K562 (cell line): ENCODE results near the gene GMDS. TPM values are rescaled to one million over a fixed set of nuclear protein-coding genes. Genes with fewer than 3 reads are reported as not detected.

ENCODE experiments used
- ATAC-seq: fragments of 200-7000 bp; cut with Tn5 transposase; 3 replicates; pipeline ENCODE4 v1.9.1; 2020; ENCODE audit warnings: moderate library complexity
- BruUV-seq: library from RNA; stranded (reverse); fragments of 400-500 nt; replicated peaks from 2 replicates; lab custom pipeline; 2021; lab: Mats Ljungman, UMichigan
- CTCF ChIA-PET: fragments of 300-600 bp; formaldehyde crosslinking; extraction: SDS; loops from one replicate; lab custom pipeline; 2021; ENCODE audit warnings: low intra/inter-chr PET ratio; lab: Yijun Ruan, JAX
- POLR2A ChIA-PET: fragments of 300-600, 350-650 bp; sonication (Branson Sonifier 250); formaldehyde crosslinking; extraction: SDS; loops from one replicate; lab custom pipeline; 2021; ENCODE audit warnings: antibody characterized with exemption, inconsistent platforms; lab: Yijun Ruan, JAX
- DNase-seq, 4 experiments: peaks; one replicate each; pipeline versions ENCODE4 v3.0.0 to v3.0.0-alpha.2; 2011 to 2018; ENCODE audit warnings: low spot score in 3 of 4, mixed read lengths in 3 of 4; ENCODE audit errors: extremely low read depth in 1 of 4
- FAIRE-seq: peaks from 2 replicates; lab custom pipeline; 2011; peaks lifted over from hg19 to GRCh38; lab: Jason Lieb, UNC
- H2AFZ ChIP-seq: 2 replicates; pipeline ENCODE4 v1.6.0; 2011; ENCODE audit warnings: low read depth, low read length, control low read depth, inconsistent platforms
- H3K27ac ChIP-seq: fragments of 200-600 bp; 3 replicates; pipeline ENCODE4 v1.8.0; 2011; ENCODE audit warnings: low read depth, mild to moderate bottlenecking, control low read depth, inconsistent platforms, low read length, moderate library complexity, mixed read lengths; ENCODE audit errors: extremely low read depth
- H3K27me3 ChIP-seq, 2 experiments: fragments of 300-600 bp in 1 of 2; 2 replicates in 1 of 2; 3 replicates in 1 of 2; pipeline versions ENCODE4 v1.6.0 to v1.8.0; 2011; ENCODE audit warnings: inconsistent platforms in 2 of 2, low read length in 2 of 2, mild to moderate bottlenecking in 1 of 2, mixed read lengths in 1 of 2, moderate library complexity in 1 of 2; ENCODE audit not compliant: control insufficient read depth in 2 of 2, insufficient read depth in 2 of 2
- H3K36me3 ChIP-seq: fragments of 300-600 bp; 3 replicates; pipeline ENCODE4 v1.8.0; 2011; ENCODE audit warnings: mild to moderate bottlenecking, low read length, inconsistent platforms; ENCODE audit not compliant: control insufficient read depth, insufficient read depth
- H3K4me1 ChIP-seq, 2 experiments: fragments of 200-600 bp in 1 of 2; replicated peaks in 1 of 2; 2 replicates in 1 of 2; 3 replicates in 1 of 2; pipeline versions ENCODE4 v1.5.1 to v1.8.0; 2011; ENCODE audit warnings: inconsistent platforms in 2 of 2, low read length in 2 of 2, mild to moderate bottlenecking in 1 of 2, mixed read lengths in 1 of 2, moderate library complexity in 1 of 2; ENCODE audit not compliant: control insufficient read depth in 2 of 2, insufficient read depth in 2 of 2
- H3K4me2 ChIP-seq: 2 replicates; pipeline ENCODE4 v1.6.1; 2011; ENCODE audit warnings: low read length, control low read depth, inconsistent platforms, mixed read lengths; ENCODE audit not compliant: insufficient read depth
- H3K4me3 ChIP-seq: fragments of 200-600 bp; sonication (generic), shearing (Covaris generic); 2 replicates; pipeline ENCODE4 v1.5.1; 2016; ENCODE audit warnings: control low read depth, inconsistent platforms
- H3K79me2 ChIP-seq: fragments of 200-600 bp; 3 replicates; pipeline ENCODE4 v1.8.0; 2011; ENCODE audit warnings: low read length, inconsistent platforms; ENCODE audit not compliant: control insufficient read depth, insufficient read depth
- H3K9ac ChIP-seq, 2 experiments: 2 replicates each; pipeline versions ENCODE4 v1.6.0 to v1.6.1; 2011; ENCODE audit warnings: low read depth in 2 of 2, low read length in 2 of 2, control low read depth in 1 of 2, inconsistent platforms in 1 of 2, mild to moderate bottlenecking in 1 of 2, mixed read lengths in 1 of 2; ENCODE audit not compliant: insufficient read depth in 1 of 2
- H3K9me1 ChIP-seq: one replicate; pipeline ENCODE4 v1.6.0; 2011; ENCODE audit warnings: inconsistent platforms, mild to moderate bottlenecking, low read length, moderate library complexity; ENCODE audit not compliant: control insufficient read depth, insufficient read depth
- H3K9me3 ChIP-seq: replicated peaks from 2 replicates; pipeline ENCODE4 v1.5.1; 2011; ENCODE audit warnings: low read depth, low read length, inconsistent platforms; ENCODE audit not compliant: control insufficient read depth, insufficient read depth
- H4K20me1 ChIP-seq: replicated peaks from 2 replicates; pipeline ENCODE4 v1.6.1; 2011; ENCODE audit warnings: low read length, inconsistent platforms, mixed read lengths; ENCODE audit not compliant: control insufficient read depth, insufficient read depth
- FOXA1 ChIP-seq: fragments of 450-650 bp; IDR thresholded peaks from 2 replicates; pipeline ENCODE4 v1.6.1; 2016; ENCODE audit warnings: mild to moderate bottlenecking, borderline replicate concordance
- KLF10 ChIP-seq: fragments of 250-450 bp; sonication (Bioruptor Pico); IDR thresholded peaks from 2 replicates; pipeline ENCODE4 v1.6.1; 2021; ENCODE audit warnings: matching md5 sums
- ZFP1 ChIP-seq: fragments of 450-650 bp; formaldehyde crosslinking; IDR thresholded peaks from 2 replicates; pipeline ENCODE4 v1.4.0; 2020; ENCODE audit warnings: mild to moderate bottlenecking, mixed read lengths
- ZNF75A ChIP-seq: fragments of 450-650 bp; formaldehyde crosslinking; IDR thresholded peaks from 2 replicates; pipeline ENCODE4 v1.4.0; 2020; ENCODE audit warnings: mild to moderate bottlenecking
- WGBS: fragments of 100-300 bp; shearing (Covaris generic); methylation state at CpG from one replicate; pipeline ENCODE4 v1.1.6; 2016; ENCODE audit warnings: low coverage, mixed read lengths; ENCODE audit not compliant: insufficient coverage; ENCODE audit errors: missing lambda C conversion rate; 5-methylcytosine and 5-hydroxymethylcytosine counted together
- in situ Hi-C: fragments of 300-500 bp; cut with MboI; formaldehyde crosslinking; loops from 4 replicates; pipeline ENCODE4 v1.15.0; 2018; ENCODE audit warnings: inconsistent platforms, mixed read lengths
- intact Hi-C: fragments of 100-400 bp; cut with micrococcal nuclease; formaldehyde crosslinking; loops from 2 replicates; pipeline ENCODE4 v1.14.2; 2022
- polyA plus RNA-seq, 8 experiments: library from polyadenylated mRNA; depleted of rRNA in 4 of 8; stranded (reverse) in 5 of 8; unstranded in 3 of 8; fragments of >200 nt; fragmentation: Nextera tagmentation in 2 of 8; fragmentation: Illumina TruSeq in 1 of 8; extraction: Ambion mirVana in 2 of 8; extraction: Trizol in 1 of 8; gene quantifications; 2 replicates each; pipeline versions ENCODE4 v1.2.1 to v1.2.3, GENCODE V29; 2011 to 2014; ENCODE audit warnings: inconsistent platforms in 1 of 8, missing spikeins in 1 of 8
- total RNA-seq, 7 experiments: library from RNA; depleted of rRNA in 6 of 7; stranded (reverse); fragments of >200 nt in 6 of 7; fragmentation: Illumina TruSeq in 2 of 7; extraction: Trizol in 2 of 7; gene quantifications; 2 replicates each; pipeline versions ENCODE4 v1.2.1 to v1.2.3, GENCODE V29; 2011 to 2021; ENCODE audit warnings: low replicate concordance in 1 of 7
- TF ChIP-seq, protein P1 (sequence below), 2 experiments: fragments of 450-650 bp; IDR thresholded peaks; 2 replicates each; pipeline ENCODE4 v1.6.1; 2018; ENCODE audit warnings: mild to moderate bottlenecking in 2 of 2, low read depth in 1 of 2; ENCODE audit not compliant: partially characterized antibody in 2 of 2

Gene GMDS
- total and polyA plus RNA-seq, 9 of the 15 experiments (the other 6 are each of a cell fraction or from before 2014, with no cell fraction given): 0.48 to 31.8 (median 13.4) TPM

DNA sequence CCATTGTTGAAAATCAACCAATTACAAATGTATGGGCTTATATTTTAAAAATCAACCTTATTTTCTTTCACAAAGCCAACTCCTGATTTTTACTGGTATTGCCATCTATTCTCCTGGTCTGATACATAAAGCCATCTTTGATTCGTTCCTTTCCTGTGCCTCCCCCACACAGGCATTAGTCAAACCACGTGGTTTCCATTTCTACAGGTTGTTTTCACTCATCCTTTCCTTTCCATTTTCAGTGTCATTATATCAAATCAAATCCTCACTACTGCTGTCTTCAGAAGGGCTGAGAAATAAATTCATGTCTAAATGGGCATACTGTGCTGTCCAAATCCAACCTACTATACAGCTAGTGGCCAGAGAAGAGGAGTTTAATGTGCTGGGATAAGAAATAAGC lies 354.4 kb downstream of the GMDS start:
- H3K9me1 ChIP-seq: no peaks in the 10 kb centered on the region
- WGBS: 4% methylated on average over 2 of the region's 2 CpGs
- ATAC-seq: no peak
- ChIA-PET POLR2A (interaction anchor here (0.6 kb wide), 1 partner anchor 800 kb away, joined by 3 read pairs; no protein-coding TSS in a partner anchor), CTCF (no interaction called here)
- H3K4me3 ChIP-seq: no peak overlapping the region
- no peaks in the 10 kb centered on the region for H3K79me2 ChIP-seq
- no peak for TF ChIP-seq ZNF75A (CRISPR knock-in tag)
- no peak for TF ChIP-seq ZFP1
- TF ChIP-seq, protein P1, sequence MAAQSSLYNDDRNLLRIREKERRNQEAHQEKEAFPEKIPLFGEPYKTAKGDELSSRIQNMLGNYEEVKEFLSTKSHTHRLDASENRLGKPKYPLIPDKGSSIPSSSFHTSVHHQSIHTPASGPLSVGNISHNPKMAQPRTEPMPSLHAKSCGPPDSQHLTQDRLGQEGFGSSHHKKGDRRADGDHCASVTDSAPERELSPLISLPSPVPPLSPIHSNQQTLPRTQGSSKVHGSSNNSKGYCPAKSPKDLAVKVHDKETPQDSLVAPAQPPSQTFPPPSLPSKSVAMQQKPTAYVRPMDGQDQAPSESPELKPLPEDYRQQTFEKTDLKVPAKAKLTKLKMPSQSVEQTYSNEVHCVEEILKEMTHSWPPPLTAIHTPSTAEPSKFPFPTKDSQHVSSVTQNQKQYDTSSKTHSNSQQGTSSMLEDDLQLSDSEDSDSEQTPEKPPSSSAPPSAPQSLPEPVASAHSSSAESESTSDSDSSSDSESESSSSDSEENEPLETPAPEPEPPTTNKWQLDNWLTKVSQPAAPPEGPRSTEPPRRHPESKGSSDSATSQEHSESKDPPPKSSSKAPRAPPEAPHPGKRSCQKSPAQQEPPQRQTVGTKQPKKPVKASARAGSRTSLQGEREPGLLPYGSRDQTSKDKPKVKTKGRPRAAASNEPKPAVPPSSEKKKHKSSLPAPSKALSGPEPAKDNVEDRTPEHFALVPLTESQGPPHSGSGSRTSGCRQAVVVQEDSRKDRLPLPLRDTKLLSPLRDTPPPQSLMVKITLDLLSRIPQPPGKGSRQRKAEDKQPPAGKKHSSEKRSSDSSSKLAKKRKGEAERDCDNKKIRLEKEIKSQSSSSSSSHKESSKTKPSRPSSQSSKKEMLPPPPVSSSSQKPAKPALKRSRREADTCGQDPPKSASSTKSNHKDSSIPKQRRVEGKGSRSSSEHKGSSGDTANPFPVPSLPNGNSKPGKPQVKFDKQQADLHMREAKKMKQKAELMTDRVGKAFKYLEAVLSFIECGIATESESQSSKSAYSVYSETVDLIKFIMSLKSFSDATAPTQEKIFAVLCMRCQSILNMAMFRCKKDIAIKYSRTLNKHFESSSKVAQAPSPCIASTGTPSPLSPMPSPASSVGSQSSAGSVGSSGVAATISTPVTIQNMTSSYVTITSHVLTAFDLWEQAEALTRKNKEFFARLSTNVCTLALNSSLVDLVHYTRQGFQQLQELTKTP (IDR thresholded peaks at IDR 0.05; ENCODE audit: low read depth in 1 of 2, partially characterized antibody in 2 of 2): no peak
- no peak for TF ChIP-seq KLF10 (CRISPR knock-in tag)
- TF ChIP-seq FOXA1: no peak
- TF ChIP-seq, all 486 proteins: peak for 0
- H3K9ac ChIP-seq: no peak overlapping the region
- no peak overlapping the region for H3K27ac ChIP-seq
- no peaks in the 10 kb centered on the region; a peak in 1 of 5 replicates for H3K27me3 ChIP-seq
- BruUV-seq: no TSS peak
- DNase-seq (no peak), FAIRE-seq (peak; percentile 6)
- in situ Hi-C loops: loop anchor here (10.0 kb wide), 1 partner anchor 464 kb away; no protein-coding TSS in a partner anchor
- H3K4me2 ChIP-seq: no peak overlapping the region
- H2AFZ ChIP-seq: no peak overlapping the region
- H3K36me3 ChIP-seq: no peaks in the 10 kb centered on the region
- no peaks in the 10 kb centered on the region for H3K9me3 ChIP-seq
- H3K4me1 ChIP-seq: no peaks in the 10 kb centered on the region
- intact Hi-C loops: loop anchor here (5.0 to 10.0 kb wide), 2 partner anchors 214 to 306 kb away; no protein-coding TSS in a partner anchor
- no peaks in the 10 kb centered on the region for H4K20me1 ChIP-seq
